Measurements from ENCODE around the gene RETREG3.

RETREG3 gene

DNA sequence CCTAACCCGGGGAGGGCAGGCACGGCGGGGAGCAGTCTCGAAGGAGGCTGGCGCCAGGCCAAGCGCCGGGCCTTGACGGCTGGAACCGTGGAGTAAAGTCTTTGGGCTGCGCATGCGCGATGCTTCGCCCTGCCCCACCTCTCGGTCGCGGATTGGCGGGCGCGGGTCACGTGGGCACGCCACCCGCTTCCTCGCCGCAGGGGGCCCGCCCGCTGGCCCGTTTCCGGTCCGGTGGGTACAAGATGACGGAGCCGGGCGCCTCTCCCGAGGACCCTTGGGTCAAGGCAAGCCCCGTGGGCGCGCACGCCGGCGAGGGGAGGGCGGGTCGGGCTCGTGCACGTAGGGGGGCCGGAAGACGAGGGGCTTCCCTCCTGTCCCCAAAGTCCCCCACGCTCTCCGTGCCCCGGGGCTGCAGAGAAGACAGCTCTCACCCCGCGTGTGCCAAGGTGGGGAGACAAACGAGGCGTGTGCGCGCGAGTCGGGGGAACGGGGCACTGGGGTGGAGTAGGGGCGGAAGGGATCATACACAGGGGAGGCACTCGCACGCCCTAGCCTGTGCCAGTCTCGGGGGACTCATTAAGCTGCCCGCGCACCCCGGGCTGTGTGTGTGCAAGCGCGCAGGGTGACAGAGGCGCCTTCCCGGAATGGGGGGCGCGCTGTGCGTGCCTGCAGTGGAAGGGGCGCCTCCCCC, 42.1 kb downstream of the RETREG3 start, which contains the start of gene MLX:
TSS of gene MLX (plus strand) at position 218 of the 691 bp plus-strand sequence. CDS start at position 243, 25 bp downstream.
- TF ChIP-seq, protein P1, sequence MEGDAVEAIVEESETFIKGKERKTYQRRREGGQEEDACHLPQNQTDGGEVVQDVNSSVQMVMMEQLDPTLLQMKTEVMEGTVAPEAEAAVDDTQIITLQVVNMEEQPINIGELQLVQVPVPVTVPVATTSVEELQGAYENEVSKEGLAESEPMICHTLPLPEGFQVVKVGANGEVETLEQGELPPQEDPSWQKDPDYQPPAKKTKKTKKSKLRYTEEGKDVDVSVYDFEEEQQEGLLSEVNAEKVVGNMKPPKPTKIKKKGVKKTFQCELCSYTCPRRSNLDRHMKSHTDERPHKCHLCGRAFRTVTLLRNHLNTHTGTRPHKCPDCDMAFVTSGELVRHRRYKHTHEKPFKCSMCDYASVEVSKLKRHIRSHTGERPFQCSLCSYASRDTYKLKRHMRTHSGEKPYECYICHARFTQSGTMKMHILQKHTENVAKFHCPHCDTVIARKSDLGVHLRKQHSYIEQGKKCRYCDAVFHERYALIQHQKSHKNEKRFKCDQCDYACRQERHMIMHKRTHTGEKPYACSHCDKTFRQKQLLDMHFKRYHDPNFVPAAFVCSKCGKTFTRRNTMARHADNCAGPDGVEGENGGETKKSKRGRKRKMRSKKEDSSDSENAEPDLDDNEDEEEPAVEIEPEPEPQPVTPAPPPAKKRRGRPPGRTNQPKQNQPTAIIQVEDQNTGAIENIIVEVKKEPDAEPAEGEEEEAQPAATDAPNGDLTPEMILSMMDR (IDR thresholded peaks at IDR 0.05; ENCODE audit: control insufficient read depth, extremely low read depth, insufficient read depth), result no peak
- peak; percentile 66 for DNase-seq (ENCODE audit: low read depth)
- peak within 1 kb of the TSS; percentile 92 for H3K4me3 ChIP-seq (ENCODE audit: low read depth, low read length)

DNA sequence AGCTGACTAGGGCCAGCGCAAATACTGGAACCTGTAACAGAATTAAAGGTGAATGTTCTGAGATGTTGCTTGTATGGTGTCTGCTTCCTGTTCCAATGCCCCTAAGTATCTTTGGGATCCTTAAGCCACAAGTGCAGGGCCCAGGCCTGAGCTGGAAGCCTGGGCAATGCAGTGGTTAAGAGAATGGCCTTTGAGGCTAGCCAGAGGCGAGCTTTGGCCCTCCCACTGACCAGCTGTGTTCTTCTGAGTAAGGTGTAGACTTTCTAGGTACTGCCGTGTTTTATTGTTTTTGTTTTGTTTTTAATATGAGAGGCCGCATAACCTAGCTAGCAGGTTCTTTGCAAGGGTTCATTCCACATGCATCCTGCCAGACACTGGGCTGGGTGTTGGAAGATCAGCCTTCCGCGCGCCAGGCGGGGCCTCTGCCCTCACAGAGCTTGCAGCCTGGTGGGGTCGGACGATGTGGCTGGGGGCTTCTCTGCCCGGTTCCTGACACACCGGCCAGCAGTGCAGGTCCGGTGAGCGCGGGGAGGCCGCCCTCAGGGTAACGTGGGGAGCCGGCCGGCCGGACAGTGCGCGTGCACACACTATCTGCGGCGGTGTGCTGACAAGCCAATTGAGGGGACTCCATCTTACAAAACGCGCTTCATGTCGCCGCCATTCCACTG, 42.8 kb downstream of the RETREG3 start:
- TF ChIP-seq, protein P1 (IDR thresholded peaks at IDR 0.05; ENCODE audit: control insufficient read depth, extremely low read depth, insufficient read depth), result no peak
- peak overlapping the region; percentile 92 for H3K4me3 ChIP-seq (ENCODE audit: low read depth, low read length)
- no peak for DNase-seq (ENCODE audit: low read depth)

DNA sequence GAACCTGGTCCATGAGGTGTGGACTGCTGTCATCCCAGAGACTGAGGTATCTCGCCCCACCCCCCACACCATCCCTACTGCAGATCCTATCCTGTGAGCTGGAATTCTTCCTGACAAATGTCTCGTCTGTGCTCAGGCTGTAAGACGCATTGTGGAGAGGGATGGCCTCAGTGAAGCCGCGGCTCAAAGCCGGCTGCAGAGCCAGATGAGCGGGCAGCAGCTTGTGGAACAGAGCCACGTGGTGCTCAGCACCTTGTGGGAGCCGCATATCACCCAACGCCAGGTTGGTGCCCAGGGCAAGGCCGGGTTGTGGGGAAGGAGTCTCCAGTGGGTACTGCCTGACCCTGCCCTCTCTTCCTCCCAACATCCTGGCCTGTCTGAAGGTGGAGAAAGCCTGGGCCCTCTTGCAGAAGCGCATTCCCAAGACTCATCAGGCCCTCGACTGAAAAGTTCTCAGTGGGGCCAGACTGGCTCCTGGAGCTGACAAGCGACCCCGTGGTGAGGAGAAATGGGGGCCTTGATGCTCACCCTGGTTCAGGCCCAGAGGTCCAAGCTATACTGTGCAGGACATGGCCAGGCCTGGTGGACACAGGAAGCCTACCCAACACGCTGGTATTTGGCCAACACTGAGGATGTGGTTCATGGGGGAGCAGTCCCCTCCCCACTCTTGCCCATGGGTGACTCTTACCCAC, 43.5 kb downstream of the RETREG3 start:
- TF ChIP-seq, protein P1 (IDR thresholded peaks at IDR 0.05; ENCODE audit: control insufficient read depth, extremely low read depth, insufficient read depth), result no peak
- no peak for DNase-seq (ENCODE audit: low read depth)
- no peak overlapping the region for H3K4me3 ChIP-seq (ENCODE audit: low read depth, low read length)

DNA sequence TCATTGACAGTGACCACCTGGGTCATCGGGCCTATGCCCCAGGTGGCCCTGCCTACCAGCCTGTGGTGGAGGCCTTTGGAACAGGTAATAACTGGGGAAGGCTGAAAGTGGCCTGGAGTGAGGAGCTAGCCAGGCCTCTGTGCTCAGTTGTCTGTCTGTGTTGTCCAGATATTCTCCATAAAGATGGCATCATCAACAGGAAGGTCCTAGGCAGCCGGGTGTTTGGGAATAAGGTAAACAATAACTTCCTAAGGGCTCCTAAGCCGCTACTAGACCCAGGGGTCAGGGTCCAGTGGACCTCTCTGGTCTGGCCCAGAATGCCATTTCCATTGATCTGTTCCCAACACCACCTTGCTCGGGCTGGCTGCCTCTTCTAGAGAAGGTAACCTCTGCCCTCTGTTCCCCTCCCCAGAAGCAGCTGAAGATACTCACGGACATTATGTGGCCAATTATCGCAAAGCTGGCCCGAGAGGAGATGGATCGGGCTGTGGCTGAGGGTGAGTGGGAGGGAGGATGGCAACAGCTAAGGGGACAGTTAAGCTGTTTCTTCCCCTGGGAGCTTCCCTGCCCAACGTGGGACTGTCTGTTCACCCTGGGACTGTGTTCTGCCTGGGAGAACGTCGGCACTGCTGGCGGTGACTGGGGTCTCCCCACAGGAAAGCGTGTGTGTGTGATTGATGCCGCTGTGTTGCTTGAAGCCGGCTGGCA, 44.2 kb downstream of the RETREG3 start:
- H3K4me3 ChIP-seq (ENCODE audit: low read depth, low read length), result no peak overlapping the region
- TF ChIP-seq, protein P1 (IDR thresholded peaks at IDR 0.05; ENCODE audit: control insufficient read depth, extremely low read depth, insufficient read depth), result no peak
- no peak for DNase-seq (ENCODE audit: low read depth)

DNA sequence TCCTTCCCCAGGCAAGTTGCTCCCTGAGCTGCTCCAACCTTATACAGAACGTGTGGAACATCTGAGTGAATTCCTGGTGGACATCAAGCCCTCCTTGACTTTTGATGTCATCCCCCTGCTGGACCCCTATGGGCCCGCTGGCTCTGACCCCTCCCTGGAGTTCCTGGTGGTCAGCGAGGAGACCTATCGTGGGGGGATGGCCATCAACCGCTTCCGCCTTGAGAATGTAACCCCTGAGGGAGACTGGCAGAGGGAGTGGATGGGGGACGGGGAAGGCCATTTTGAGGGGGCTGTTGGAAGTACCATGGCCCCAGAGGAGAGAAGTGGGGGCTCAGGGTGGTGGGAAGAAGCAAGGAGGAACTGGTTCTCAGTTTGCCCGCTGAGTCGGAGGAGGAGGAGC, 45.2 kb downstream of the RETREG3 start:
- no peak for DNase-seq (ENCODE audit: low read depth)
- TF ChIP-seq, protein P1 (IDR thresholded peaks at IDR 0.05; ENCODE audit: control insufficient read depth, extremely low read depth, insufficient read depth), result no peak
- peak overlapping the region; percentile 83 for H3K4me3 ChIP-seq (ENCODE audit: low read depth, low read length)

DNA sequence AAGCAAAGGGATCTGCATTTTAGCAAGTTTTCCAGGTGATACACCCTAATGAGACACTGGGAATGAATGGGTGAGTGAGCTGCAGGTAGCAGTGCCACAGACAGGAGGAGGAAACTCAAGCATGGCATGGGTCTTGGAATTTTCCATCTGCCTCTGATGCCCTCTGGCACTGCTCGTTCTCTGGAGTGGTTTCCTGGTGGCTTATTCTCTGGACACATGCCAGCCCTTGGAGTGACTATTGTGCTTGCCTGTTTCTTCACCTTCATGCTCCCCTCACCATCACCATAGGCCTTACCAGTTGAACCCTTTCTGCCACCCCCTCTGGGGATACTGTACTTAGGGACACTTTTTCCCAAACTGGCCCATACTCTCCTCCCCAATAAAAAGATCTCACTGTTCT, 45.6 kb downstream of the RETREG3 start:
- TF ChIP-seq, protein P1 (IDR thresholded peaks at IDR 0.05; ENCODE audit: control insufficient read depth, extremely low read depth, insufficient read depth), result no peak
- H3K4me3 ChIP-seq (ENCODE audit: low read depth, low read length), result peak overlapping the region; percentile 83
- DNase-seq (ENCODE audit: low read depth), result peak; percentile 74

All from LNCaP clone FGC (cell line).